ENCODE measurements around the gene NSMF.
A peak's percentile ranks its signal among the peaks of the same experiment; 100 is the strongest.

NSMF gene

GRCh38 chr9:137478962-137479861 is 20.1 kb upstream of the NSMF start:
- TF ChIP-seq, protein P1, sequence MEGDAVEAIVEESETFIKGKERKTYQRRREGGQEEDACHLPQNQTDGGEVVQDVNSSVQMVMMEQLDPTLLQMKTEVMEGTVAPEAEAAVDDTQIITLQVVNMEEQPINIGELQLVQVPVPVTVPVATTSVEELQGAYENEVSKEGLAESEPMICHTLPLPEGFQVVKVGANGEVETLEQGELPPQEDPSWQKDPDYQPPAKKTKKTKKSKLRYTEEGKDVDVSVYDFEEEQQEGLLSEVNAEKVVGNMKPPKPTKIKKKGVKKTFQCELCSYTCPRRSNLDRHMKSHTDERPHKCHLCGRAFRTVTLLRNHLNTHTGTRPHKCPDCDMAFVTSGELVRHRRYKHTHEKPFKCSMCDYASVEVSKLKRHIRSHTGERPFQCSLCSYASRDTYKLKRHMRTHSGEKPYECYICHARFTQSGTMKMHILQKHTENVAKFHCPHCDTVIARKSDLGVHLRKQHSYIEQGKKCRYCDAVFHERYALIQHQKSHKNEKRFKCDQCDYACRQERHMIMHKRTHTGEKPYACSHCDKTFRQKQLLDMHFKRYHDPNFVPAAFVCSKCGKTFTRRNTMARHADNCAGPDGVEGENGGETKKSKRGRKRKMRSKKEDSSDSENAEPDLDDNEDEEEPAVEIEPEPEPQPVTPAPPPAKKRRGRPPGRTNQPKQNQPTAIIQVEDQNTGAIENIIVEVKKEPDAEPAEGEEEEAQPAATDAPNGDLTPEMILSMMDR (IDR thresholded peaks at IDR 0.05; ENCODE audit: low read depth, low read length) = no peak
- peaks cover 7% of the 10 kb centered on the region for H3K9me3 ChIP-seq (ENCODE audit: severe bottlenecking)
- H3K27ac ChIP-seq = peak overlapping the region; percentile 10; the same call in 1 of the 2 replicates
- H3K36me3 ChIP-seq = no peaks in the 10 kb centered on the region
- no peaks in the 10 kb centered on the region for H3K27me3 ChIP-seq (ENCODE audit: insufficient read depth, low read depth, severe bottlenecking)
- DNase-seq = no peak
- no peak overlapping the region for H3K4me3 ChIP-seq (ENCODE audit: low read depth, low read length)

DNA sequence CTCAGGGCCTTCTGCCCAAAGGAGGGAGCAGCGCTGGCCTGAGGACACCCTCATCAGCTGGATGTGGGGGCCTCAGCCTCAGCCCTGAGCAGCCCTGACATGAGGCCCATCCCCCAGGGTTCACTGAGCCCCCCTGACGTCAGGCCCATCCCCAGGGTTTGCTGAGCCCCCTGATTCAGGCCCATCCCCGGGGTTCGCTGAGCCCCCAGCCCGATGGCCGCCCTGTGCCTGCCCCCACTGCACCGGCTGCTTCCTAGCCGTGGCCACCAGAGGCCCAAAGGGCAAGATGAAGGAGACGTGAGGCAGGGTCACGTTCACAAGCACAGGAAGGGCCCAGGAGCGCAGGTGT is 19.5 kb upstream of the NSMF start:
- H3K27ac ChIP-seq = peak overlapping the region; percentile 10; the same call in 1 of the 2 replicates
- no peak overlapping the region for H3K4me3 ChIP-seq (ENCODE audit: low read depth, low read length)
- peaks cover 7% of the 10 kb centered on the region for H3K9me3 ChIP-seq (ENCODE audit: severe bottlenecking)
- TF ChIP-seq, protein P1 (IDR thresholded peaks at IDR 0.05; ENCODE audit: low read depth, low read length) = no peak
- no peaks in the 10 kb centered on the region for H3K27me3 ChIP-seq (ENCODE audit: insufficient read depth, low read depth, severe bottlenecking)
- no peak for DNase-seq
- no peaks in the 10 kb centered on the region for H3K36me3 ChIP-seq

DNA sequence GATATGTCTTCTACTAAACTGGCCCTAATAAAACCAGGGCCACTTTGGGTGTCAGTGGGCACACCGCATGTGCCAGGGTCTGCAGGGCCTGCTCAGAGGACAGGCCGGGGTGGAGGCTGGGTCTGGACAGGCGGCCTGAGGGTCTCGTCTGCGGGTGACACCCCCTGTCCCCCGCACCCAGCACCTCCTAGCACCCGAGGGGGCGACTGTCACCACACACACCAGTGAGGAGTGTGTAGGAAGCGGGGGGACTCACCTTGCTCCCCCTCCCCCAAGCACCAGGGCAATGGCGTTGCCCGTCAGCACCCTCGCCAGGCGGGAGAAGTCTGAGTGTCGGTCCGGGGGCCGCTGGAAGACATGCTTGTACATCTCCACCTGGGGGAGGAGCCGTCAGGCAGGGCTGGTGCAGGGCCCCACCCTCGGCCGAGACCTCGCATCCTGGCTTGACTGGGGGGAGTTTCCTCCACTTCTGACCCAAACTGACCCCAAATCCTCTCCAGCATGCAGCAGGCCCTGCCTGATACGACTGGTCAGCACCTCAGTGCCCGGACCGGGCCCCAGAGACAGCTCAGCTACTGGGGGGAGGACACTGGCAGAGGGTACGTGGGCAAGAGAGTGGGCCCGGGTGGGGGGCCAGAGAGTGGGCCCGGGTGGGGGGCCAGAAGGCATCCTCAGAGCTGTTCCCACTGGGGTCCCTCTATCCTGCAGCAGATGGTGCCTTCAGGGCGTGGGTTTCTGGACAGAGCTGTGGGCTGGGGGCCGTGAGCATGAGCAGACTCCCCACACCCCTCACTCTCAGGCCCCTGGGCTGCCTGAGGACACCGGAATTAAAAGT is 18.9 kb upstream of the NSMF start:
- TF ChIP-seq, protein P1 (IDR thresholded peaks at IDR 0.05; ENCODE audit: low read depth, low read length) = no peak
- no peaks in the 10 kb centered on the region for H3K27me3 ChIP-seq (ENCODE audit: insufficient read depth, low read depth, severe bottlenecking)
- H3K36me3 ChIP-seq = no peaks in the 10 kb centered on the region
- no peak for DNase-seq
- no peak overlapping the region for H3K4me3 ChIP-seq (ENCODE audit: low read depth, low read length)
- no peak overlapping the region; the same call in 1 of the 2 replicates for H3K27ac ChIP-seq
- H3K9me3 ChIP-seq (ENCODE audit: severe bottlenecking) = peaks cover 7% of the 10 kb centered on the region

DNA sequence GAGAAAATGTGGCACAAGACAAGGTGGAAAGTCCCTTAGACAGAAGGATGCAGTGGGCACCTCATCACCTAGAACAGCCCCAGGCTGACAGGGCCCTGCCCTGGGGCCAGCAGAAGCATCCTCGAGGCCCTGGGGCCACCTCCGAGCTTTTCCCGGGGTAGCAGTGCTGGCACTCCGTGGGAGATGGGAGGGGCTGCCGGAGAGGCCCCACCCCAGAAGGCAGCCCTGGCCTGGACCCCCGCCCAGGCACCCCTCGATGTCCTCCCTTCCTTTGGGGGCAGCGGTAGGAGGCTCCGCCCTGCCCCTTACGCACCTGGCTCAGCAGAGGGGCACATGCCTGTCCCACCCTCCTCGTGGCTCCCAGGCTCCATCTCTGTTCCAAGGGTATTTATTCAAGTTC is 17.7 kb upstream of the NSMF start:
- TF ChIP-seq, protein P1 (IDR thresholded peaks at IDR 0.05; ENCODE audit: low read depth, low read length) = no peak
- no peaks in the 10 kb centered on the region for H3K36me3 ChIP-seq

DNA sequence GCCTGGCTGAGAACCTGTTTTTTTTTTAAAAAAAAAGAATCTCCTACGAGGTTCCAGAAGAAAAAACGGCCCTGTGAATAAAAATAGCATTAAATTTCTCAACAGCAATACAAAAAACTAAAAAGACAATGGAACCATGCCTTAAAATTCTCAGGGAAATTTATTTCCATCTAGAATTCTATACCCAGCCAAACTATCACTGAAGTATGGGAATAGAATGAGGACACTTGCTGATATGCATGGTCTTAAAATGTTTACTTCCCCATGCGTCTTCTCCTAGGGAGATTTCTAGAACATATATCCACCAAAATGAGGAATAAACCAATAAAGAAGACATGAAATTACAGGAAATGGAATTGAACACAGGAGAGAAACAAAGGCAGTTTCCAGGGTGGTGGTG is 16.5 kb upstream of the NSMF start:
- H3K27ac ChIP-seq = no peak overlapping the region
- TF ChIP-seq, protein P1 (IDR thresholded peaks at IDR 0.05; ENCODE audit: low read depth, low read length) = no peak
- H3K9me3 ChIP-seq (ENCODE audit: severe bottlenecking) = peaks cover 7% of the 10 kb centered on the region
- no peak for DNase-seq
- H3K4me3 ChIP-seq (ENCODE audit: low read depth, low read length) = no peak overlapping the region
- no peaks in the 10 kb centered on the region for H3K27me3 ChIP-seq (ENCODE audit: insufficient read depth, low read depth, severe bottlenecking)
- no peaks in the 10 kb centered on the region for H3K36me3 ChIP-seq

More for the DNA sequence above, 17.7 kb upstream of the NSMF start:
- Histone ChIP-seq H3K27me3 (ENCODE audit: insufficient read depth, low read depth, severe bottlenecking) (no peaks in the 10 kb centered on the region), H3K4me3 (ENCODE audit: low read depth, low read length) (no peak overlapping the region), H3K9me3 (ENCODE audit: severe bottlenecking) (peaks cover 7% of the 10 kb centered on the region), H3K27ac (no peak overlapping the region)
- no peak for DNase-seq

All from WERI-Rb-1 (cell line).